HEK293 (cell line): Measurements from ENCODE around the gene TH.

Experiments
- CTCF ChIA-PET: fragments of 350-600 bp; formaldehyde crosslinking; extraction: SDS; loops from one replicate; lab custom pipeline; 2021; ENCODE audit warnings: antibody characterized with exemption; lab: Yijun Ruan, JAX
- POLR2A ChIA-PET: fragments of 300-600 bp; formaldehyde crosslinking; extraction: SDS; loops from one replicate; lab custom pipeline; 2020; ENCODE audit warnings: antibody characterized with exemption, inconsistent platforms; lab: Yijun Ruan, JAX
- H3K27ac ChIP-seq: fragments of 200-500 bp; sonication (Bioruptor generic); 2 replicates; pipeline ENCODE4 v1.5.1; 2014; ENCODE audit warnings: low read depth, low read length, control low read depth, inconsistent platforms; ENCODE audit errors: extremely low read depth
- H3K36me3 ChIP-seq, 2 experiments: fragments of 200-500 bp in 1 of 2; sonication (Bioruptor generic) in 1 of 2; 1 replicate in 1 of 2; 2 replicates in 1 of 2; pipeline ENCODE4 v1.5.1; 2014 to 2017; ENCODE audit warnings: inconsistent platforms in 2 of 2, low read length in 2 of 2; ENCODE audit not compliant: control insufficient read depth in 2 of 2, insufficient read depth in 1 of 2
- H3K4me1 ChIP-seq: fragments of 200-500 bp; sonication (Bioruptor generic); 2 replicates; pipeline ENCODE4 v1.5.1; 2014; ENCODE audit warnings: mild to moderate bottlenecking, low read length, inconsistent platforms; ENCODE audit not compliant: control insufficient read depth, insufficient read depth
- H3K4me3 ChIP-seq: 2 replicates; pipeline ENCODE4 v1.5.1; 2011; ENCODE audit warnings: low read depth, mild to moderate bottlenecking, control low read depth, low read length, moderate library complexity
- H3K9me3 ChIP-seq: fragments of 200-500 bp; sonication (Bioruptor generic); 2 replicates; pipeline ENCODE4 v1.5.1; 2014; ENCODE audit warnings: low read depth, low read length, inconsistent platforms; ENCODE audit not compliant: control insufficient read depth, insufficient read depth
- MEIS1 ChIP-seq: sonication (generic); formaldehyde crosslinking; IDR thresholded peaks from 2 replicates; pipeline ENCODE4 v1.8.1; 2022; ENCODE audit warnings: missing genetic modification reagents, mild to moderate bottlenecking, borderline replicate concordance
- ZNF174 ChIP-seq: fragments of 450-650 bp; formaldehyde crosslinking; IDR thresholded peaks from 2 replicates; pipeline ENCODE4 v1.5.0; 2017; ENCODE audit warnings: missing biosample characterization, mild to moderate bottlenecking, missing genetic modification characterization
- ZNF266 ChIP-seq: fragments of 450-650 bp; formaldehyde crosslinking; IDR thresholded peaks from 2 replicates; pipeline ENCODE4 v1.5.1; 2016; ENCODE audit warnings: missing biosample characterization, missing genetic modification characterization, low read depth
- ZNF37A ChIP-seq: fragments of 450-650 bp; IDR thresholded peaks from 2 replicates; pipeline ENCODE4 v1.5.1; 2018; ENCODE audit warnings: missing biosample characterization, missing genetic modification characterization
- ZNF404 ChIP-seq: fragments of 450-650 bp; formaldehyde crosslinking; IDR thresholded peaks from 2 replicates; pipeline ENCODE4 v1.5.1; 2017; ENCODE audit warnings: missing biosample characterization, missing genetic modification characterization
- ZNF423 ChIP-seq: fragments of 450-650 bp; formaldehyde crosslinking; IDR thresholded peaks from 2 replicates; pipeline ENCODE4 v1.5.1; 2016; ENCODE audit warnings: missing biosample characterization, missing genetic modification characterization
- ZNF548 ChIP-seq: fragments of 450-650 bp; formaldehyde crosslinking; IDR thresholded peaks from 2 replicates; pipeline ENCODE4 v1.5.1; 2016; ENCODE audit warnings: missing biosample characterization, missing genetic modification characterization
- ZNF561 ChIP-seq: fragments of 450-650 bp; IDR thresholded peaks from 2 replicates; pipeline ENCODE4 v1.5.1; 2018; ENCODE audit warnings: missing biosample characterization, missing genetic modification characterization, borderline replicate concordance
- ZNF660 ChIP-seq: fragments of 450-650 bp; IDR thresholded peaks from 2 replicates; pipeline ENCODE4 v1.5.1; 2018; ENCODE audit warnings: missing biosample characterization, mild to moderate bottlenecking, missing genetic modification characterization
- ZNF664 ChIP-seq: fragments of 450-650 bp; formaldehyde crosslinking; IDR thresholded peaks from 2 replicates; pipeline ENCODE4 v1.5.1; 2016; ENCODE audit warnings: missing biosample characterization, missing genetic modification characterization
- ZNF76 ChIP-seq: fragments of 450-650 bp; formaldehyde crosslinking; IDR thresholded peaks from 2 replicates; pipeline ENCODE4; 2016; ENCODE audit warnings: low read depth, missing biosample characterization, missing genetic modification characterization, borderline replicate concordance
- TF ChIP-seq, protein P1 (sequence below): fragments of 450-650 bp; formaldehyde crosslinking; IDR thresholded peaks from 2 replicates; pipeline ENCODE4 v1.5.1; 2016; ENCODE audit warnings: missing biosample characterization, missing genetic modification characterization
- TF ChIP-seq, protein P2 (sequence below): fragments of 450-650 bp; formaldehyde crosslinking; conservative IDR thresholded peaks from 2 replicates; pipeline ENCODE4 v1.5.1; 2016; ENCODE audit warnings: low read depth, missing biosample characterization, missing genetic modification characterization
- TF ChIP-seq, protein P3 (sequence below): fragments of 450-650 bp; formaldehyde crosslinking; IDR thresholded peaks from 2 replicates; pipeline ENCODE4 v1.5.1; 2016; ENCODE audit warnings: missing biosample characterization, missing genetic modification characterization
- TF ChIP-seq, protein P4 (sequence below): fragments of 450-650 bp; formaldehyde crosslinking; IDR thresholded peaks from 2 replicates; pipeline ENCODE4 v1.5.1; 2016; ENCODE audit warnings: missing biosample characterization, missing genetic modification characterization

The TH gene

DNA sequence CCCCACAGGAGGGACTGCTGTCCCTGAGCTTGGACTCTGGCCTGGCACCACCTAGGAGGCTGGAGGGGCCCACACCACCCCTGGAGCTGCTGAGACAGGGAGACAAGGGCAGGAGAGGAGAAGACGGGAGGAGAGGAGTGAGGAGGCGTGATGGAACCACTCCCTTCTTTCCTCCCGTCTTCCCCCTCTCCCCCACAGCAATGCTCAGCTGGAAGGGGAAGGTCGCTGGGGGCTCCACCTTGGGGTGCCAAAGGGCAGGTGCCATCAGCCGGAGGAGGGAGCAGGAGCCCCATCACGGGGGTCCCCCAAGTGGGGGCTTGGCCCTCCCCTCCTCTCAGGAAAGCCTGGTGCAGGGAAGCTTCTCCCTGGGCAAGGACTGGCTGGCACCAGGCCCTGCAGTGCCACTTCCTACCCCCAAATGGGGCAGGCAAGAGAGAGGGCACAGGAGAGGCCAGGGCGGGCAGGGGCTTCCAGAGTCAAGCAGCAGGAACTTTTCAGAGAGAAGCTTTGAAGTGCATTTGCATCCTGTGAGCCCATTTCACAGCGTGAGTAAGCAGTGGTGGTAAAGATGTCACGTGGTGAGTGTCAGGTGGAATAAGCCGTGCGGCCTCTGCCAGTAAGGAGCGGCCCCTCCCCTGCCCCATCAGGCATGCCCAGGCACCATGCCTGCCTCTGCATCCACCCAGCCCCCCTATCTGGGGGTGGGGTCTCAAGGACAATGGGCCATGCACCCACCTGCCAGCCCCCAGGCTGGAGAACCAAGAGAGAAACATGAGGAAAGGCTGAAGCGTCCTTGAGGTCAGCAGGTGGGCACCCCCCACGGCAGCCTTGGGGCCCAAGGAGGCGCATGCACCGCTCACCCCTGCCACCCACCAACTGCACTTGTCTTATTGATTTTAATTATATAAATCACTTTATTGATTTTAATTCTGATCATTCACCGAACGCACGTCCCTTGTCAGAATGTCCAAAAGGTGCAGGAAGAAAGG lies 37.3 kb downstream of the TH start:
- CTCF ChIA-PET = interaction anchor here (1.0 to 1.2 kb wide), 3 partner anchors 15 to 18 kb away, joined by 3 to 5 read pairs (median 4); no protein-coding TSS in a partner anchor
- TF ChIP-seq ZNF174 (tag by site-specific recombination) = no peak
- TF ChIP-seq, protein P1, sequence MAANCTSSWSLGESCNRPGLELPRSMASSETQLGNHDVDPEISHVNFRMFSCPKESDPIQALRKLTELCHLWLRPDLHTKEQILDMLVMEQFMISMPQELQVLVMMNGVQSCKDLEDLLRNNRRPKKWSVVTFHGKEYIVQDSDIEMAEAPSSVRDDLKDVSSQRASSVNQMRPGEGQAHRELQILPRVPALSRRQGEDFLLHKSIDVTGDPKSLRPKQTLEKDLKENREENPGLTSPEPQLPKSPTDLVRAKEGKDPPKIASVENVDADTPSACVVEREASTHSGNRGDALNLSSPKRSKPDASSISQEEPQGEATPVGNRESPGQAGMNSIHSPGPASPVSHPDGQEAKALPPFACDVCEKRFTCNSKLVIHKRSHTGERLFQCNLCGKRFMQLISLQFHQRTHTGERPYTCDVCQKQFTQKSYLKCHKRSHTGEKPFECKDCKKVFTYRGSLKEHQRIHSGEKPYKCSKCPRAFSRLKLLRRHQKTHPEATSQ (tag by site-specific recombination) = no peak
- TF ChIP-seq ZNF561 = no peak
- TF ChIP-seq ZNF266 (tag by site-specific recombination) = no peak
- TF ChIP-seq ZNF423 (tag by site-specific recombination) = no peak
- no peak for TF ChIP-seq ZNF548 (tag by site-specific recombination)
- TF ChIP-seq, protein P2, sequence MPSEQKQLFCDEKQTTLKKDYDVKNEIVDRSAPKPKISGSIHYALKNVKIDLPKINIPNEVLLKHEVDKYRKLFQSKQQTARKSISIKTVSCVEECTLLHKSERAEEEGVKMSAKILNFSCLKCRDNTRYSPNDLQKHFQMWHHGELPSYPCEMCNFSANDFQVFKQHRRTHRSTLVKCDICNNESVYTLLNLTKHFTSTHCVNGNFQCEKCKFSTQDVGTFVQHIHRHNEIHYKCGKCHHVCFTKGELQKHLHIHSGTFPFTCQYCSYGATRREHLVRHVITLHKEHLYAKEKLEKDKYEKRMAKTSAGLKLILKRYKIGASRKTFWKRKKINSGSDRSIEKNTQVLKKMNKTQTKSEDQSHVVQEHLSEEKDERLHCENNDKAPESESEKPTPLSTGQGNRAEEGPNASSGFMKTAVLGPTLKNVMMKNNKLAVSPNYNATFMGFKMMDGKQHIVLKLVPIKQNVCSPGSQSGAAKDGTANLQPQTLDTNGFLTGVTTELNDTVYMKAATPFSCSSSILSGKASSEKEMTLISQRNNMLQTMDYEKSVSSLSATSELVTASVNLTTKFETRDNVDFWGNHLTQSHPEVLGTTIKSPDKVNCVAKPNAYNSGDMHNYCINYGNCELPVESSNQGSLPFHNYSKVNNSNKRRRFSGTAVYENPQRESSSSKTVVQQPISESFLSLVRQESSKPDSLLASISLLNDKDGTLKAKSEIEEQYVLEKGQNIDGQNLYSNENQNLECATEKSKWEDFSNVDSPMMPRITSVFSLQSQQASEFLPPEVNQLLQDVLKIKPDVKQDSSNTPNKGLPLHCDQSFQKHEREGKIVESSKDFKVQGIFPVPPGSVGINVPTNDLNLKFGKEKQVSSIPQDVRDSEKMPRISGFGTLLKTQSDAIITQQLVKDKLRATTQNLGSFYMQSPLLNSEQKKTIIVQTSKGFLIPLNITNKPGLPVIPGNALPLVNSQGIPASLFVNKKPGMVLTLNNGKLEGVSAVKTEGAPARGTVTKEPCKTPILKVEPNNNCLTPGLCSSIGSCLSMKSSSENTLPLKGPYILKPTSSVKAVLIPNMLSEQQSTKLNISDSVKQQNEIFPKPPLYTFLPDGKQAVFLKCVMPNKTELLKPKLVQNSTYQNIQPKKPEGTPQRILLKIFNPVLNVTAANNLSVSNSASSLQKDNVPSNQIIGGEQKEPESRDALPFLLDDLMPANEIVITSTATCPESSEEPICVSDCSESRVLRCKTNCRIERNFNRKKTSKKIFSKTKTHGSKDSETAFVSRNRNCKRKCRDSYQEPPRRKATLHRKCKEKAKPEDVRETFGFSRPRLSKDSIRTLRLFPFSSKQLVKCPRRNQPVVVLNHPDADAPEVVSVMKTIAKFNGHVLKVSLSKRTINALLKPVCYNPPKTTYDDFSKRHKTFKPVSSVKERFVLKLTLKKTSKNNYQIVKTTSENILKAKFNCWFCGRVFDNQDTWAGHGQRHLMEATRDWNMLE (tag by site-specific recombination) = no peak
- TF ChIP-seq MEIS1 = no peak
- TF ChIP-seq, protein P3, sequence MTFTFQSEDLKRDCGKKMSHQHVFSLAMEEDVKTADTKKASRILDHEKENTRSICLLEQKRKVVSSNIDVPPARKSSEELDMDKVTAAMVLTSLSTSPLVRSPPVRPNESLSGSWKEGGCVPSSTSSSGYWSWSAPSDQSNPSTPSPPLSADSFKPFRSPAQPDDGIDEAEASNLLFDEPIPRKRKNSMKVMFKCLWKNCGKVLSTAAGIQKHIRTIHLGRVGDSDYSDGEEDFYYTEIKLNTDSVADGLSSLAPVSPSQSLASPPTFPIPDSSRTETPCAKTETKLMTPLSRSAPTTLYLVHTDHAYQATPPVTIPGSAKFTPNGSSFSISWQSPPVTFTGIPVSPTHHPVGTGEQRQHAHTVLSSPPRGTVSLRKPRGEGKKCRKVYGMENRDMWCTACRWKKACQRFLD (tag by site-specific recombination) = no peak
- no peak for TF ChIP-seq ZNF404 (tag by site-specific recombination)
- TF ChIP-seq, protein P4, sequence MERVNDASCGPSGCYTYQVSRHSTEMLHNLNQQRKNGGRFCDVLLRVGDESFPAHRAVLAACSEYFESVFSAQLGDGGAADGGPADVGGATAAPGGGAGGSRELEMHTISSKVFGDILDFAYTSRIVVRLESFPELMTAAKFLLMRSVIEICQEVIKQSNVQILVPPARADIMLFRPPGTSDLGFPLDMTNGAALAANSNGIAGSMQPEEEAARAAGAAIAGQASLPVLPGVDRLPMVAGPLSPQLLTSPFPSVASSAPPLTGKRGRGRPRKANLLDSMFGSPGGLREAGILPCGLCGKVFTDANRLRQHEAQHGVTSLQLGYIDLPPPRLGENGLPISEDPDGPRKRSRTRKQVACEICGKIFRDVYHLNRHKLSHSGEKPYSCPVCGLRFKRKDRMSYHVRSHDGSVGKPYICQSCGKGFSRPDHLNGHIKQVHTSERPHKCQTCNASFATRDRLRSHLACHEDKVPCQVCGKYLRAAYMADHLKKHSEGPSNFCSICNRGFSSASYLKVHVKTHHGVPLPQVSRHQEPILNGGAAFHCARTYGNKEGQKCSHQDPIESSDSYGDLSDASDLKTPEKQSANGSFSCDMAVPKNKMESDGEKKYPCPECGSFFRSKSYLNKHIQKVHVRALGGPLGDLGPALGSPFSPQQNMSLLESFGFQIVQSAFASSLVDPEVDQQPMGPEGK = no peak
- TF ChIP-seq ZNF660 (tag by site-specific recombination) = no peak
- no peak for TF ChIP-seq ZNF664
- TF ChIP-seq ZNF76 (tag by site-specific recombination) = no peak
- TF ChIP-seq ZNF37A (tag by site-specific recombination) = no peak
- no peaks in the 10 kb centered on the region for H3K9me3 ChIP-seq
- H3K36me3 ChIP-seq = peaks cover 0 to 9% of the 10 kb centered on the region in 2 experiments; a peak in 1 of 3 replicates
- no peak overlapping the region for H3K27ac ChIP-seq
- H3K4me3 ChIP-seq = no peak overlapping the region
- POLR2A ChIA-PET = no interaction called here
- no peaks in the 10 kb centered on the region for H3K4me1 ChIP-seq
